Mucosa of descending colon (tissue), 3 donors: ENCODE results near the gene TRIM21. TPM values are rescaled to one million over a fixed set of nuclear protein-coding genes. Genes with fewer than 3 reads are reported as not detected.

Experiments used
- total RNA-seq, 3 donors: library from RNA; stranded (reverse); fragmentation: NEBNext Ultra II Directional in 2 of 3; extraction: Animal tissue kit (Norgen Biotek cat#: 25700) in 2 of 3; gene quantifications; one replicate each; pipeline versions ENCODE4 v1.2.1 to v1.2.4, GENCODE V29; 2021 to 2023
- donor health status: DM: no; HTN: no; CAD: no; lungs with moderate emphysema.
- donor health status: DM: no; HTN: no; CAD: no.
- donor health status: DM: no; HTN: yes; CAD: no.

TRIM21 gene
- total RNA-seq, 3 donors from 2014 or later = 26.0 to 32.6 (median 29.2) TPM

Other genes starting within 250 kb of the TRIM21 start
- gene OR52B4, start 25.3 kb downstream of the TRIM21 start, total RNA-seq = not detected
- gene OR52K2, start 55.6 kb upstream of the TRIM21 start, total RNA-seq = not detected
- not detected for gene OR52K1, start 88.9 kb upstream of the TRIM21 start, total RNA-seq
- not detected for gene OR52M1, start 151.5 kb upstream of the TRIM21 start, total RNA-seq
- not detected for gene OR52I2, start 188.0 kb upstream of the TRIM21 start, total RNA-seq
- not detected for gene OR52I1, start 200.3 kb upstream of the TRIM21 start, total RNA-seq
- 10 to 100 TPM; 17.6 to 21.7 (median 19.4) TPM for gene TRIM68, start 214.5 kb upstream of the TRIM21 start, total RNA-seq
- not detected for gene OR51D1, start 243.8 kb upstream of the TRIM21 start, total RNA-seq